IMR-90 (cell line): ENCODE results near the gene TAF10. TPM values are rescaled to one million over a fixed set of nuclear protein-coding genes. Genes with fewer than 3 reads are reported as not detected.

Experiments
- ATAC-seq: fragments of 200-7000 bp; cut with Tn5 transposase; 2 replicates; pipeline ENCODE4 v1.9.1; 2020; ENCODE audit warnings: low read depth, mild to moderate bottlenecking, moderate library complexity
- BruUV-seq: library from RNA; stranded (reverse); fragments of 400-500 nt; replicated peaks from 2 replicates; lab custom pipeline; 2021; lab: Mats Ljungman, UMichigan
- CTCF ChIA-PET: fragments of 300-600 bp; formaldehyde crosslinking; extraction: SDS; loops from one replicate; lab custom pipeline; 2021; ENCODE audit warnings: antibody characterized with exemption; lab: Yijun Ruan, JAX
- POLR2A ChIA-PET: fragments of 300-600 bp; sonication (Branson Sonifier 250); formaldehyde crosslinking; loops from one replicate; lab custom pipeline; 2022; ENCODE audit warnings: antibody characterized with exemption; ENCODE audit not compliant: unreplicated experiment; lab: Charles Lee
- DNase-seq: peaks from one replicate; pipeline ENCODE4 v3.0.0; 2013
- H2AFZ ChIP-seq: replicated peaks from 2 replicates; pipeline ENCODE3; 2013; ENCODE audit warnings: low read length, mild to moderate bottlenecking; ENCODE audit not compliant: poor library complexity
- H2AK5ac ChIP-seq: 2 replicates; pipeline ENCODE4 v1.6.1; 2013; ENCODE audit warnings: low read depth, low read length, inconsistent platforms
- H2AK9ac ChIP-seq: replicated peaks from 2 replicates; pipeline ENCODE3; 2013; ENCODE audit warnings: mild to moderate bottlenecking, low read depth, low read length, moderate library complexity; ENCODE audit not compliant: poor library complexity
- H2BK120ac ChIP-seq: 2 replicates; pipeline ENCODE4 v1.6.1; 2013; ENCODE audit warnings: low read depth, low read length, inconsistent platforms
- H2BK15ac ChIP-seq: 3 replicates; pipeline ENCODE4 v1.6.1; 2013; ENCODE audit warnings: low read depth, low read length, inconsistent platforms
- H2BK20ac ChIP-seq: 2 replicates; pipeline ENCODE4 v1.6.1; 2013; ENCODE audit warnings: low read depth, mild to moderate bottlenecking, inconsistent platforms, low read length, moderate library complexity
- H2BK5ac ChIP-seq: 2 replicates; pipeline ENCODE4 v1.6.1; 2013; ENCODE audit warnings: mild to moderate bottlenecking, low read depth, low read length, inconsistent platforms; ENCODE audit not compliant: poor library complexity, severe bottlenecking
- H3K14ac ChIP-seq: replicated peaks from 2 replicates; pipeline ENCODE4 v1.6.1; 2013; ENCODE audit warnings: low read depth, low read length, inconsistent platforms
- H3K18ac ChIP-seq: 2 replicates; pipeline ENCODE4 v1.6.1; 2013; ENCODE audit warnings: low read depth, low read length, control low read depth
- H3K23ac ChIP-seq: 2 replicates; pipeline ENCODE4 v1.6.1; 2013; ENCODE audit warnings: low read depth, low read length, inconsistent platforms
- H3K27ac ChIP-seq: 2 replicates; pipeline ENCODE4 v1.5.1; 2013; ENCODE audit warnings: mild to moderate bottlenecking, control low read depth, low read length; ENCODE audit not compliant: insufficient read depth
- H3K27me3 ChIP-seq: 2 replicates; pipeline ENCODE4 v1.6.1; 2013; ENCODE audit warnings: low read length; ENCODE audit not compliant: control insufficient read depth, insufficient read depth
- H3K36me3 ChIP-seq: 2 replicates; pipeline ENCODE4 v1.6.1; 2013; ENCODE audit warnings: low read length, mixed read lengths; ENCODE audit not compliant: control insufficient read depth, insufficient read depth
- H3K4ac ChIP-seq: 2 replicates; pipeline ENCODE4 v1.6.1; 2013; ENCODE audit warnings: low read depth, low read length, inconsistent platforms
- H3K4me1 ChIP-seq: 2 replicates; pipeline ENCODE4 v1.6.1; 2013; ENCODE audit warnings: low read length, mixed read lengths; ENCODE audit not compliant: control insufficient read depth, insufficient read depth
- H3K4me2 ChIP-seq: 2 replicates; pipeline ENCODE4 v1.6.1; 2013; ENCODE audit warnings: low read depth, mild to moderate bottlenecking, control low read depth, low read length, moderate library complexity
- H3K4me3 ChIP-seq: 2 replicates; pipeline ENCODE4 v1.5.1; 2013; ENCODE audit warnings: low read depth, mild to moderate bottlenecking, control low read depth, low read length, moderate library complexity; ENCODE audit not compliant: insufficient read depth
- H3K56ac ChIP-seq: 2 replicates; pipeline ENCODE4 v1.6.1; 2013; ENCODE audit warnings: low read length, inconsistent platforms; ENCODE audit not compliant: insufficient read depth; ENCODE audit errors: extremely low read depth
- H3K79me1 ChIP-seq, 2 experiments: 2 replicates each; pipeline ENCODE4 v1.6.1; 2013; ENCODE audit warnings: low read length in 2 of 2, inconsistent platforms in 1 of 2, low read depth in 1 of 2
- H3K9ac ChIP-seq: 2 replicates; pipeline ENCODE4 v1.6.1; 2013; ENCODE audit warnings: low read depth, low read length, control low read depth
- H3K9me1 ChIP-seq: 2 replicates; pipeline ENCODE4 v1.6.1; 2013; ENCODE audit warnings: low read length, inconsistent platforms; ENCODE audit not compliant: insufficient read depth
- H3K9me3 ChIP-seq: 2 replicates; pipeline ENCODE4 v1.6.1; 2013; ENCODE audit warnings: low read length; ENCODE audit not compliant: control insufficient read depth, insufficient read depth
- H4K20me1 ChIP-seq: 2 replicates; pipeline ENCODE4 v1.6.1; 2013; ENCODE audit warnings: low read length, inconsistent platforms; ENCODE audit not compliant: insufficient read depth
- H4K5ac ChIP-seq: 2 replicates; pipeline ENCODE4 v1.6.1; 2013; ENCODE audit warnings: mild to moderate bottlenecking, low read depth, low read length, control low read depth
- H4K8ac ChIP-seq, 2 experiments: 2 replicates each; pipeline ENCODE4 v1.6.1; 2013; ENCODE audit warnings: low read depth in 2 of 2, low read length in 2 of 2, control low read depth in 1 of 2, inconsistent platforms in 1 of 2
- H4K91ac ChIP-seq: 2 replicates; pipeline ENCODE4 v1.6.1; 2013; ENCODE audit warnings: low read depth, low read length, inconsistent platforms; ENCODE audit not compliant: insufficient read depth
- BHLHE40 ChIP-seq: fragments of 150-350 bp; IDR thresholded peaks from 2 replicates; pipeline ENCODE4 v1.6.1; 2016; ENCODE audit warnings: mild to moderate bottlenecking, low read depth, low read length
- CEBPB ChIP-seq: IDR thresholded peaks from 2 replicates; pipeline ENCODE4 v1.6.1; 2012; ENCODE audit warnings: low read depth, low read length, improper control_type of control experiment
- CHD1 ChIP-seq: IDR thresholded peaks from 2 replicates; pipeline ENCODE4 v1.6.1; 2012; ENCODE audit warnings: low read depth, low read length, improper control_type of control experiment
- FOS ChIP-seq: fragments of 150-350 bp; IDR thresholded peaks from 2 replicates; pipeline ENCODE4 v1.6.1; 2016; ENCODE audit warnings: low read depth, low read length
- MAFK ChIP-seq: IDR thresholded peaks from 2 replicates; pipeline ENCODE4 v1.6.1; 2012; ENCODE audit warnings: low read depth, low read length, improper control_type of control experiment
- MAZ ChIP-seq: IDR thresholded peaks from 2 replicates; pipeline ENCODE4 v1.6.1; 2012; ENCODE audit warnings: low read depth, mild to moderate bottlenecking, low read length, improper control_type of control experiment, moderate library complexity, borderline replicate concordance
- MXI1 ChIP-seq: IDR thresholded peaks from 2 replicates; pipeline ENCODE4 v1.6.1; 2012; ENCODE audit warnings: low read depth, mild to moderate bottlenecking, low read length, moderate library complexity, borderline replicate concordance
- NFE2L2 ChIP-seq: fragments of 150-350 bp; IDR thresholded peaks from 2 replicates; pipeline ENCODE4 v1.6.1; 2016; ENCODE audit warnings: low read depth, mild to moderate bottlenecking, low read length
- POLR2A ChIP-seq: IDR thresholded peaks from 2 replicates; pipeline ENCODE4 v1.6.1; 2012; ENCODE audit warnings: mild to moderate bottlenecking, low read depth, low read length
- RAD21 ChIP-seq: IDR thresholded peaks from 2 replicates; pipeline ENCODE4 v1.6.1; 2012; ENCODE audit warnings: low read length, improper control_type of control experiment
- RCOR1 ChIP-seq: IDR thresholded peaks from 2 replicates; pipeline ENCODE4 v1.6.1; 2012; ENCODE audit warnings: mild to moderate bottlenecking, low read length, improper control_type of control experiment; ENCODE audit not compliant: insufficient replicate concordance
- RFX5 ChIP-seq: IDR thresholded peaks from 2 replicates; pipeline ENCODE4 v1.8.0; 2012; ENCODE audit warnings: low read depth, mild to moderate bottlenecking, low read length, moderate library complexity
- SMC3 ChIP-seq: fragments of 150-350 bp; IDR thresholded peaks from 2 replicates; pipeline ENCODE4 v1.6.1; 2016; ENCODE audit warnings: low read depth, mild to moderate bottlenecking, antibody characterized with exemption, low read length, moderate library complexity
- WGBS, 2 experiments: methylation state at CpG; one replicate each; pipeline versions ENCODE4 v1.1.5 to v1.1.7; 2013; ENCODE audit warnings: missing lambda C conversion rate in 2 of 2; ENCODE audit not compliant: insufficient read length in 1 of 2; ENCODE audit errors: extremely low coverage in 2 of 2; 5-methylcytosine and 5-hydroxymethylcytosine counted together
- dilution Hi-C: fragments of 300-500 bp; cut with HindIII; formaldehyde crosslinking; loops from one replicate; pipeline ENCODE4 v1.14.3; 2018; ENCODE audit warnings: low sequenced_read_pairs; ENCODE audit not compliant: unreplicated experiment
- in situ Hi-C: fragments of 300-500 bp; cut with MboI; formaldehyde crosslinking; loops from 3 replicates; pipeline ENCODE4 v1.14.3; 2019; ENCODE audit warnings: low sequenced_read_pairs, inconsistent platforms, mixed read lengths
- intact Hi-C: fragments of 100-400 bp; cut with micrococcal nuclease; formaldehyde crosslinking; loops from 2 replicates; pipeline ENCODE4 v1.10.0; 2022
- polyA plus RNA-seq, 3 experiments: library from polyadenylated mRNA; depleted of rRNA; stranded (reverse); fragments of >200 nt; gene quantifications; 2 replicates each; pipeline ENCODE4 v1.2.3, GENCODE V29; 2012; ENCODE audit warnings: low replicate concordance in 1 of 3
- total RNA-seq: library from RNA; depleted of rRNA; stranded (reverse); fragments of >200 nt; gene quantifications from 2 replicates; pipeline ENCODE4 v1.2.3, GENCODE V29; 2012
- TF ChIP-seq, protein P1 (sequence below): conservative IDR thresholded peaks from 2 replicates; pipeline ENCODE4 v1.5.1; 2012; ENCODE audit warnings: mild to moderate bottlenecking, low read depth, low read length, improper control_type of control experiment
- TF ChIP-seq, protein P2 (sequence below): fragments of 150-350 bp; IDR thresholded peaks from 2 replicates; pipeline ENCODE4 v1.6.1; 2016; ENCODE audit warnings: low read depth, mild to moderate bottlenecking, low read length, moderate library complexity, borderline replicate concordance
- TF ChIP-seq, protein P3 (sequence below): fragments of 150-350 bp; IDR thresholded peaks from 2 replicates; pipeline ENCODE4 v1.6.1; 2017; ENCODE audit warnings: mild to moderate bottlenecking, antibody characterized with exemption, low read length, low read depth

Gene TAF10
- total and polyA plus RNA-seq, 2 of the 4 experiments (the other 2 are of a cell fraction), result 18.6 to 132 TPM

DNA sequence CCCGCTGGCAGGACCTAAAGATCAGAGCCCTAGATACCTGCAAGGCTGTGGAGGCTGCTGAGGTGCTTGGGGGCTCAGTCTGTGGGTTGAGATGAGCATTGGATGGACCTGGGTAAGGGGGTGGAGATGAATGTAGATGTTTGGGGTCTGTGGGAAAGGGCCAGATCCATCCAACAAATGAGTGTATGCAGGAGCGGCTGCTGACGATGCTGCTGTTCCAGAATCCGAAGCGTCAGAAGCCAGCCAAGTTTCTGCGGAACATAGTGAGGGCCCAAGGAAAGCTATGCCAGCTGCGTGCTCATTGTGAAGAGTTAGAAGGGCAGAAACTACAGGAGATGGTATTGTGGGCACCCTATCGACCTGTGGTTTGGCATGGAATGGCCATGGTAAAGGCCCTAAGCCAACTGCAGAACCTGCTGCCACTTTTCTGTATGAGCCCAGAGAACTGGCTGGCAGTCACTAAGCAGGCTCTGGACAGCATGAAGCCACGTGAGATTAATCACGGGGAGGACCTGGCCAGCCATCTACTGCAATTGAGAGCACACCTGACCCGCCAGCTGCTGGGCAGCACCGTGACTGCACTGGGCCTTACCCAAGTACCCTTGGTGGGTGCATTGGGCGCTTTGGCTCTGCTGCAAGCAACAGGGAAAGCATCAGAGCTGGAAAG, 45.2 kb downstream of the TAF10 start:
- H2BK120ac ChIP-seq, result no peak overlapping the region
- no peak overlapping the region for H2BK20ac ChIP-seq
- peaks cover 5% of the 10 kb centered on the region; the same call in 1 of the 2 replicates for H3K4me1 ChIP-seq
- ChIA-PET POLR2A (no interaction called here), CTCF (no interaction called here)
- H3K9me3 ChIP-seq, result no peaks in the 10 kb centered on the region
- no peak overlapping the region for H3K18ac ChIP-seq
- TF ChIP-seq, protein P1, sequence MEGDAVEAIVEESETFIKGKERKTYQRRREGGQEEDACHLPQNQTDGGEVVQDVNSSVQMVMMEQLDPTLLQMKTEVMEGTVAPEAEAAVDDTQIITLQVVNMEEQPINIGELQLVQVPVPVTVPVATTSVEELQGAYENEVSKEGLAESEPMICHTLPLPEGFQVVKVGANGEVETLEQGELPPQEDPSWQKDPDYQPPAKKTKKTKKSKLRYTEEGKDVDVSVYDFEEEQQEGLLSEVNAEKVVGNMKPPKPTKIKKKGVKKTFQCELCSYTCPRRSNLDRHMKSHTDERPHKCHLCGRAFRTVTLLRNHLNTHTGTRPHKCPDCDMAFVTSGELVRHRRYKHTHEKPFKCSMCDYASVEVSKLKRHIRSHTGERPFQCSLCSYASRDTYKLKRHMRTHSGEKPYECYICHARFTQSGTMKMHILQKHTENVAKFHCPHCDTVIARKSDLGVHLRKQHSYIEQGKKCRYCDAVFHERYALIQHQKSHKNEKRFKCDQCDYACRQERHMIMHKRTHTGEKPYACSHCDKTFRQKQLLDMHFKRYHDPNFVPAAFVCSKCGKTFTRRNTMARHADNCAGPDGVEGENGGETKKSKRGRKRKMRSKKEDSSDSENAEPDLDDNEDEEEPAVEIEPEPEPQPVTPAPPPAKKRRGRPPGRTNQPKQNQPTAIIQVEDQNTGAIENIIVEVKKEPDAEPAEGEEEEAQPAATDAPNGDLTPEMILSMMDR, result no peak
- no peak for TF ChIP-seq BHLHE40
- no peak for TF ChIP-seq MAFK
- TF ChIP-seq MAZ, result no peak
- TF ChIP-seq NFE2L2, result no peak
- no peak for TF ChIP-seq FOS
- no peak for TF ChIP-seq MXI1
- TF ChIP-seq RFX5, result no peak
- TF ChIP-seq CHD1, result no peak
- TF ChIP-seq RAD21, result no peak
- no peak for TF ChIP-seq SMC3
- TF ChIP-seq, protein P2, sequence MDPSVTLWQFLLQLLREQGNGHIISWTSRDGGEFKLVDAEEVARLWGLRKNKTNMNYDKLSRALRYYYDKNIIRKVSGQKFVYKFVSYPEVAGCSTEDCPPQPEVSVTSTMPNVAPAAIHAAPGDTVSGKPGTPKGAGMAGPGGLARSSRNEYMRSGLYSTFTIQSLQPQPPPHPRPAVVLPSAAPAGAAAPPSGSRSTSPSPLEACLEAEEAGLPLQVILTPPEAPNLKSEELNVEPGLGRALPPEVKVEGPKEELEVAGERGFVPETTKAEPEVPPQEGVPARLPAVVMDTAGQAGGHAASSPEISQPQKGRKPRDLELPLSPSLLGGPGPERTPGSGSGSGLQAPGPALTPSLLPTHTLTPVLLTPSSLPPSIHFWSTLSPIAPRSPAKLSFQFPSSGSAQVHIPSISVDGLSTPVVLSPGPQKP, result no peak
- TF ChIP-seq, protein P3, sequence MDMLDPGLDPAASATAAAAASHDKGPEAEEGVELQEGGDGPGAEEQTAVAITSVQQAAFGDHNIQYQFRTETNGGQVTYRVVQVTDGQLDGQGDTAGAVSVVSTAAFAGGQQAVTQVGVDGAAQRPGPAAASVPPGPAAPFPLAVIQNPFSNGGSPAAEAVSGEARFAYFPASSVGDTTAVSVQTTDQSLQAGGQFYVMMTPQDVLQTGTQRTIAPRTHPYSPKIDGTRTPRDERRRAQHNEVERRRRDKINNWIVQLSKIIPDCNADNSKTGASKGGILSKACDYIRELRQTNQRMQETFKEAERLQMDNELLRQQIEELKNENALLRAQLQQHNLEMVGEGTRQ, result no peak
- no peak for TF ChIP-seq CEBPB
- TF ChIP-seq POLR2A, result no peak
- no peak for TF ChIP-seq RCOR1
- H4K20me1 ChIP-seq, result no peaks in the 10 kb centered on the region
- dilution Hi-C loops (no loop called here), intact Hi-C loops (no loop called here), in situ Hi-C loops (no loop called here)
- H4K8ac ChIP-seq, result no peak overlapping the region
- no peak overlapping the region for H3K56ac ChIP-seq
- no peak overlapping the region for H3K4me3 ChIP-seq
- no peak for ATAC-seq
- no peak overlapping the region for H3K4ac ChIP-seq
- BruUV-seq, result no TSS peak
- no peak overlapping the region for H3K14ac ChIP-seq
- no peak overlapping the region for H4K91ac ChIP-seq
- no peaks in the 10 kb centered on the region for H3K27me3 ChIP-seq
- H2AK5ac ChIP-seq, result no peak overlapping the region
- 96% methylated on average over 8 of the region's 13 CpGs; no CpG with 5 or more reads in 1 of the 2 experiments for WGBS, 2 experiments
- no peak for DNase-seq
- H3K27ac ChIP-seq, result no peak overlapping the region
- no peak overlapping the region for H3K23ac ChIP-seq
- no peak overlapping the region for H2BK5ac ChIP-seq
- peaks cover 11% of the 10 kb centered on the region for H3K9me1 ChIP-seq
- H2AK9ac ChIP-seq, result no peak overlapping the region
- no peak overlapping the region for H2AFZ ChIP-seq
- H3K4me2 ChIP-seq, result no peak overlapping the region
- H2BK15ac ChIP-seq, result no peak overlapping the region
- H3K79me1 ChIP-seq, result peaks cover 0 to 2% of the 10 kb centered on the region in 2 experiments; a peak in 2 of 4 replicates
- H3K36me3 ChIP-seq, result no peaks in the 10 kb centered on the region; the same call in 1 of the 2 replicates
- H3K9ac ChIP-seq, result no peak overlapping the region
- H4K5ac ChIP-seq, result no peak overlapping the region
